ENCODE results near the gene WNT2B. TPM values are rescaled to one million over a fixed set of nuclear protein-coding genes. Genes with fewer than 3 reads are reported as not detected.
A peak's percentile ranks its signal among the peaks of the same experiment; 100 is the strongest.

The WNT2B gene
- total and polyA plus RNA-seq, 10 of the 15 experiments (the other 5 are each of a cell fraction or from before 2014, with no cell fraction given), result 0.02 to 1.1 (median 0.14) TPM

DNA sequence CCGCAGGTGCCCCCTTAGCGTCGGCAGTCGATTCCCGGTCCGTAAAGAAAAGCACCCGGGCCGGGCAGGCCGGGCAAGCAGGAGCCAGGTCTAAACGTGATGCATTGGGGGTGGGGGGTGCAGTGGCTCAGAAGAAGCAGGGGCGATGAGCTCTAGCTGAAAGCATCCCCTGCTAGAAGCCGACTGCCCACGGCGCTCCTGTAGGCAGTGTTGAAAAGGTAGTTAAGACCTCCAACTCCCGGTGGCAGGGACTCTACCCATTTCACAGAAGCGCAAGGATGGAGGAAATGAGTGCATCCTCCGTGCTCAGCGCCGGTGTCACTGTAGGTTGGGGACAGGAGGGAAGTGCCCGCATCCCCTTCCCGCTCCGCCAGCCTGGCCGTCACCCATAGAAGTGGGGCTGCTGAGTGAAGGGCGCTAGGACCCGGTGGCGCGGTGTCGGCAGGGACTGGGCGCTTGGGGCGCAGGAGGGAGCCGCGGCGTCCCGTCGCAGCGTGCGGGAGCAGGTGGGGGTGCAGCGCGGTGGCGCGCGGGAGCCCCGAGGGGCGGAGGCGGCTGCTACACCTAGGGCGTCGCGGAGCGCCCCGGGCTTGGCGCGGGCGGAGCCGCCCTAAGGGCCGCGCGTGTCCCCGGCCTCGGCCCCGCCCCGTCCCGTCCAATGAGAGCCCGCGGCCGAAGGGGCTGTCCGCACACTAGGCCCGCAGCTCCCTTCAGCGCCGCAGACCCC is at the start of gene WNT2B (continued):
- TF ChIP-seq EZH2 (IDR thresholded peaks at IDR 0.05; ENCODE audit: borderline replicate concordance, control insufficient read depth, low read depth, low read length) (0 out of 2 replicates have a peak, but pooled peaks have one; percentile 53), SMAD1 (IDR thresholded peaks at IDR 0.05; ENCODE audit: low read depth, partially characterized antibody) (no peak), JUNB (IDR thresholded peaks at IDR 0.05) (no peak), BCL11A (IDR thresholded peaks at IDR 0.05; ENCODE audit: low read depth, low read length) (no peak), HDGF (IDR thresholded peaks at IDR 0.05) (no peak)

DNA sequence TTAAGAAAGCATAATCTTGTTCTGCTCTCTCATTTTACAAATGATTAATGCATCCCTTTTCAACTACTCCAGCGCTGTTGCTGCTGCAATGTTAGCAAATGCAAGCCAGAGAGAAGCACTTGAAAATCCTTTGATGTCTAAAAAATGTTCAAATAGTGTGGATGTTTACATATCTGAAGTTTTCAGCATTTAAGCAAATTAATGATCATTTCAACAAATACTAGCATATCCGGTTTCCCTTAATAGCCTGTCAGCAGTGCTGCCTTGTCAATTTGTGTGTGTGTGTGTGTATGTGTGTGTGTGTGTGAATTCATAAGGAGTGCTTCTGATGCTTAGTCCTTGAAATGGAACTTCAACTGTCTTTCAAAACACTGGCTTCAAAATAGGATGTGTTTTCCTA is 48.1 kb upstream of the WNT2B start:
- BruUV-seq (replicated peaks), result no TSS peak
- no peak for FAIRE-seq
- no peaks in the 10 kb centered on the region for H3K9me3 ChIP-seq (replicated peaks; ENCODE audit: control insufficient read depth, insufficient read depth, low read length)
- intact Hi-C loops (cut with micrococcal nuclease; ENCODE audit: unreplicated experiment), result no loop called here
- no peak for DNase-seq (ENCODE audit: low read depth, low spot score)
- ChIA-PET POLR2A (interaction anchor here (1.2 kb wide), 1 partner anchor 66 kb away, joined by 3 read pairs; no protein-coding TSS in a partner anchor), SMC1A (ENCODE audit: uncharacterized antibody, unreplicated experiment) (no interaction called here), RAD21 (ENCODE audit: unreplicated experiment) (no interaction called here), CTCF (no interaction called here)
- no peak overlapping the region for H3K4me2 ChIP-seq (ENCODE audit: control insufficient read depth, insufficient read depth)
- no peak overlapping the region for H3K27ac ChIP-seq (ENCODE audit: control insufficient read depth, insufficient read depth)
- H3K36me3 ChIP-seq (ENCODE audit: control insufficient read depth in 2 of 2, insufficient read depth in 2 of 2, low read length in 1 of 2), result peaks cover 2 to 8% of the 10 kb centered on the region in 2 experiments; a peak in 3 of 4 replicates
- 61% methylated on average over 2 of the region's 2 CpGs for WGBS (ENCODE audit: insufficient coverage, insufficient replicate concordance, low lambda C conversion rate, missing lambda C conversion rate)
- H3K9ac ChIP-seq (ENCODE audit: control insufficient read depth, insufficient read depth, low read length), result no peak overlapping the region
- H3K4me1 ChIP-seq (ENCODE audit: control insufficient read depth, insufficient read depth, low read length), result peaks cover 4% of the 10 kb centered on the region
- ATAC-seq, result no peak
- H2AFZ ChIP-seq (ENCODE audit: control insufficient read depth, low read depth, low read length), result no peak overlapping the region
- TF ChIP-seq BRCA1 (IDR thresholded peaks at IDR 0.05; ENCODE audit: low read depth, low read length) (no peak), LARP7 (IDR thresholded peaks at IDR 0.05) (no peak), DPF2 (IDR thresholded peaks at IDR 0.05) (no peak), TCF12 (IDR thresholded peaks at IDR 0.05; ENCODE audit: low read depth, low read length) (no peak), MYB (IDR thresholded peaks at IDR 0.05; ENCODE audit: borderline replicate concordance, low read depth, low read length) (no peak), NR2C1 (IDR thresholded peaks at IDR 0.05) (no peak), ATF2 (IDR thresholded peaks at IDR 0.05; ENCODE audit: low read length) (no peak), ZNF217 (IDR thresholded peaks at IDR 0.05) (no peak), POLR2AphosphoS5 (IDR thresholded peaks at IDR 0.05; ENCODE audit: low read length) (no peak), CBX5 (IDR thresholded peaks at IDR 0.05; ENCODE audit: low read depth) (no peak), BHLHE40 (IDR thresholded peaks at IDR 0.05; ENCODE audit: borderline replicate concordance in 1 of 2, low read depth in 2 of 2, low read length in 1 of 2) (no peak)
- TF ChIP-seq, protein P1, sequence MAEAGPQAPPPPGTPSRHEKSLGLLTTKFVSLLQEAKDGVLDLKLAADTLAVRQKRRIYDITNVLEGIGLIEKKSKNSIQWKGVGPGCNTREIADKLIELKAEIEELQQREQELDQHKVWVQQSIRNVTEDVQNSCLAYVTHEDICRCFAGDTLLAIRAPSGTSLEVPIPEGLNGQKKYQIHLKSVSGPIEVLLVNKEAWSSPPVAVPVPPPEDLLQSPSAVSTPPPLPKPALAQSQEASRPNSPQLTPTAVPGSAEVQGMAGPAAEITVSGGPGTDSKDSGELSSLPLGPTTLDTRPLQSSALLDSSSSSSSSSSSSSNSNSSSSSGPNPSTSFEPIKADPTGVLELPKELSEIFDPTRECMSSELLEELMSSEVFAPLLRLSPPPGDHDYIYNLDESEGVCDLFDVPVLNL (IDR thresholded peaks at IDR 0.05; ENCODE audit: low read depth, low read length), result no peak
- TF ChIP-seq, protein P2, sequence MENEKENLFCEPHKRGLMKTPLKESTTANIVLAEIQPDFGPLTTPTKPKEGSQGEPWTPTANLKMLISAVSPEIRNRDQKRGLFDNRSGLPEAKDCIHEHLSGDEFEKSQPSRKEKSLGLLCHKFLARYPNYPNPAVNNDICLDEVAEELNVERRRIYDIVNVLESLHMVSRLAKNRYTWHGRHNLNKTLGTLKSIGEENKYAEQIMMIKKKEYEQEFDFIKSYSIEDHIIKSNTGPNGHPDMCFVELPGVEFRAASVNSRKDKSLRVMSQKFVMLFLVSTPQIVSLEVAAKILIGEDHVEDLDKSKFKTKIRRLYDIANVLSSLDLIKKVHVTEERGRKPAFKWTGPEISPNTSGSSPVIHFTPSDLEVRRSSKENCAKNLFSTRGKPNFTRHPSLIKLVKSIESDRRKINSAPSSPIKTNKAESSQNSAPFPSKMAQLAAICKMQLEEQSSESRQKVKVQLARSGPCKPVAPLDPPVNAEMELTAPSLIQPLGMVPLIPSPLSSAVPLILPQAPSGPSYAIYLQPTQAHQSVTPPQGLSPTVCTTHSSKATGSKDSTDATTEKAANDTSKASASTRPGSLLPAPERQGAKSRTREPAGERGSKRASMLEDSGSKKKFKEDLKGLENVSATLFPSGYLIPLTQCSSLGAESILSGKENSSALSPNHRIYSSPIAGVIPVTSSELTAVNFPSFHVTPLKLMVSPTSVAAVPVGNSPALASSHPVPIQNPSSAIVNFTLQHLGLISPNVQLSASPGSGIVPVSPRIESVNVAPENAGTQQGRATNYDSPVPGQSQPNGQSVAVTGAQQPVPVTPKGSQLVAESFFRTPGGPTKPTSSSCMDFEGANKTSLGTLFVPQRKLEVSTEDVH (IDR thresholded peaks at IDR 0.05; ENCODE audit: low read depth, partially characterized antibody), result no peak
- TF ChIP-seq, protein P3, sequence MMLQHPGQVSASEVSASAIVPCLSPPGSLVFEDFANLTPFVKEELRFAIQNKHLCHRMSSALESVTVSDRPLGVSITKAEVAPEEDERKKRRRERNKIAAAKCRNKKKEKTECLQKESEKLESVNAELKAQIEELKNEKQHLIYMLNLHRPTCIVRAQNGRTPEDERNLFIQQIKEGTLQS (IDR thresholded peaks at IDR 0.05; ENCODE audit: borderline replicate concordance, extremely low read depth, low read depth, low read length), result no peak
- H4K20me1 ChIP-seq (ENCODE audit: control insufficient read depth, insufficient read depth), result no peaks in the 10 kb centered on the region
- no peak overlapping the region for H3K4me3 ChIP-seq
- H3K27me3 ChIP-seq (replicated peaks in 1 of 2; ENCODE audit: control insufficient read depth in 2 of 2, insufficient read depth in 2 of 2, low read length in 1 of 2), result no peaks in the 10 kb centered on the region
- no peaks in the 10 kb centered on the region for H3K79me2 ChIP-seq (ENCODE audit: control insufficient read depth, insufficient read depth, low read length)
- in situ Hi-C loops (cut with MboI), result loop anchor here (5.0 kb wide), 1 partner anchor 63 kb away; the partner anchor contains the start of gene CTTNBP2NL
